D341Med (cell line): ENCODE measurements around the gene PIGL.
"Not testable (repeated sequence)": the region's sequence is repeated elsewhere in the genome, so short reads cannot be mapped to it uniquely, and the experiment has no call there.

ENCODE experiments used
- DNase-seq: peaks from one replicate; pipeline ENCODE4 v3.0.0; 2012; ENCODE audit warnings: low spot score

PIGL gene

GRCh38 chr17:16273929-16274339 lies 56.9 kb downstream of the PIGL start:
- no peak for DNase-seq

GRCh38 chr17:16275024-16275423 lies 58.0 kb downstream of the PIGL start:
- DNase-seq = no peak

DNA sequence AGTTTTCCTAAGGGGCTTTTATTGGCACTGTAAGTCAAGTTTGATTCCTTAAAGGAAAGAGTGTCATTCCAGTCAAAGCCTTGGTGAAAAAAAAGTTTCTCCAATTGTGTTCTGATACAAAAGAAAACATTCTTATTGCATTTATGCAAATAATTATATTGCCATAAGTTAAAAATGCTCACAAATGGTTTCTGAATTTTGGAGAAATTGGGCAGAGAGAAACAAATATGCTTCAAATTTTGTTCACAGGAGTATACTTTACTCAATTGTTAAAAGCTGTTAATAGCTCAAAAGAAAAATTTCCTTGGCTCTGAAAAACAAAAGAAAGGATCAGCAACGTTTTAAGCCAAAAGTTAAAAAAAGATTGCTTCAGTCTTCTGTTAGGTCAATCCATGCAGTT lies 60.2 kb downstream of the PIGL start:
- DNase-seq = no peak

- DNase-seq = no peak
Observed at GRCh38 chr17:16281351-16281750, 64.3 kb downstream of the PIGL start.

- no peak for DNase-seq
Observed at GRCh38 chr17:16282522-16282921, 65.5 kb downstream of the PIGL start.

DNA sequence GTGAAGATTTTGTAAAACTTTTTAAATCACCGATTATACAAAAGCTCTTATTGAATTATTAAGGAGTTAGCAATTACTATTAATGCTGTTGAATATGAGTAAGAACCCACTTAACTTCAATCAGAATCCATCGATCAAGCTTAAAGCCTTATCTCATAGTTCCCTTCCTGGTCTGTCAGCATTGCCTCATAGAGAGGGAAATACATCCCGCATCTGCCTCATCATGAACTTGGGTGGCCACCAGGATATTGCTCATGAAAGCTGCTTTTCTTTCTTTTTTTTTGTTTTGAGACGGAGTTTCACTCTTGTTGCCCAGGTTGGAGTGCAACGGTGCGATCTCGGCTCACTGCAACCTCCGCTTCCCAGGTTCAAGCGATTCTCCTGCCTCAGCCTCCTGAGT lies 66.7 kb downstream of the PIGL start:
- no peak for DNase-seq

DNA sequence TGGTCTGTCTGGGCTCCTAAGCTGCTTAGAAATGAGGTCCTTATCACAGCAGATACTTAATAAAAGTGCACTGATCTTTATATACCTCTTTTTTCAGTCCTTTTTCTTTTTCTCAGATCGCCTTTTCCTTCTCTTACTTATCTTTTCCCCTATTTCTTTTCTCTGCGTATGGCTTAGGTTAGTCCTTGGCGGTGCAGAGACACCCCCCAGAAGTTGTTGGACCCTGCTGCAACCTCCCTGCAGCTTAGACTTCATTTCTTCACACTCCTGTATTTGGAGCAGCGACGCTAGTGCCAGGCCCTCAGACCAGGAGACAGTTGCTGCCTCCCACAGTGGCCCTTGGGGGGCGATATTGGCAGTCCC lies 68.6 kb downstream of the PIGL start:
- DNase-seq = no peak

DNA sequence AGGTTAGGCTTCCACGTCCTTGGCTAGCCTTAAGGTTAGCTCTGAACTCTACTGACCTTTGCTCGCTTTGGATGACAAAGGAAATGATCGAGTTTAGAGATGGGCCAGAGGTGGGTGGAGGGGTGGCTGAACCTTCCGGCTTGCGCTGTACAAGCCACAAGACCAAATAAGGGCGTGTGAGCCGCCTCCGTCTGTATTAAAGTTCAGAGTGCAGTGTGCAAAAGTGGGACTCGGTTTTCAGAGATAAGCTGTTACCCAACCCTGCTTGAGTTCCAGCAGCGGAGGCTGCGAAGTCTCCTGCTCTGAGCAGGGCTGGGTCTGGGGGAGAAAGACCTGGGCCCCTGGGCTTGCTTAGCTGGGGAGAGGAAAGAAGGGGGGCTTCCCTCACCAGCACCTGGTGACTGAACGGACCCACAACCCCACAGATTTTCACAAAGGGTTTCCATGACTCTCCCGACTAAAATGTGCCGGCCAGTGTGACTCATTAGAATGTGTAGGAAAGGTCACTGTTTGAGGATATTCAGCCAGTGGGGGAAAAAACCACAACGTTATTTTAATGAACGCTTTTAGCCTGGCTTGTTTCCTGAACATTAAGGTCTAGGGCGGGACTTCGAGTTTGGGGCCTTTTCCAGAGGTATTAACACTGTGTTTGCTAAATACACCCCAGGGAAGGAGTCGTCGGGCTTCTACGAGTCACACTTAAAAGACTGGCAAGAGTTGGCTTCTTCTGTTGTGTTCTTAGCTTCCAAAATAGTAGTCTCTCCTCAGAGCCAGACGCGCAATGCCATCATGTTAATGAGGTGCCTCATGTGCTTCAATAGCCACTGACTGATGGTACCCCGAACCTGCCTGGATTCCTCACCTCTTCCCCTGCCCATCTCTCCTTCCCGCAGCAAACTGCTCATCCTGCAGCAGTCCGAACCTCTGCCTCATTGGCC lies 69.3 kb downstream of the PIGL start:
- no peak for DNase-seq

DNA sequence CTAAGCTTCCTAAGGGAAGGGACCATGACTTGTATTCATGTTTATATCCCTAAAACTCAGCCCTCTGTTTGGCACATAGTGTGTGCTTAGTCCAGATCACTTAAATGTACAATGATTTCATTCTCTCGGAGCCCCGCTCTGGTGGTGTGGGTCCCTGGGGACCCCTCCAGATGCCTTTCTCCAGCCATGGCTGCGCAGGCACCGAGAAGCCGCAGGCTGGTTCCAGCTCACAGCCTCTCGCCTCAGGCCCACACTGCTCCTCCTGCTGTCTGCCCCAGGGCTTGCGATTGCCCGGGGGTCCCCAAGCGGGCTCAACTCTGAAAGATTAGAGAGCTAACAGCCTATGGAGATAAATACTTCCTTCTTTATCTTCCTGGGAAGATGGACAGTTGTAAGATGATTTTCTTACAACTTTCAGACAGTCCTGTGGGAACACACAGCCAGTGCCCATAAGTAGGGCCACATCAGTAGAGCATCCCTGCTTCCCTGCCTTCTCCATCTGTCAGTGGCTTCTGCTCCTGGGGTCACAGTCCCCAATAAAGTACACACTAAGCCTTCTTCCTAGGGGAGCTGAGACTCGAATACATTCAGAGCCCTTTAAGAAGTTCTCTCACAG lies 70.0 kb downstream of the PIGL start:
- DNase-seq = no peak

- no peak for DNase-seq
Observed at GRCh38 chr17:16287563-16288027, 70.6 kb downstream of the PIGL start.

DNA sequence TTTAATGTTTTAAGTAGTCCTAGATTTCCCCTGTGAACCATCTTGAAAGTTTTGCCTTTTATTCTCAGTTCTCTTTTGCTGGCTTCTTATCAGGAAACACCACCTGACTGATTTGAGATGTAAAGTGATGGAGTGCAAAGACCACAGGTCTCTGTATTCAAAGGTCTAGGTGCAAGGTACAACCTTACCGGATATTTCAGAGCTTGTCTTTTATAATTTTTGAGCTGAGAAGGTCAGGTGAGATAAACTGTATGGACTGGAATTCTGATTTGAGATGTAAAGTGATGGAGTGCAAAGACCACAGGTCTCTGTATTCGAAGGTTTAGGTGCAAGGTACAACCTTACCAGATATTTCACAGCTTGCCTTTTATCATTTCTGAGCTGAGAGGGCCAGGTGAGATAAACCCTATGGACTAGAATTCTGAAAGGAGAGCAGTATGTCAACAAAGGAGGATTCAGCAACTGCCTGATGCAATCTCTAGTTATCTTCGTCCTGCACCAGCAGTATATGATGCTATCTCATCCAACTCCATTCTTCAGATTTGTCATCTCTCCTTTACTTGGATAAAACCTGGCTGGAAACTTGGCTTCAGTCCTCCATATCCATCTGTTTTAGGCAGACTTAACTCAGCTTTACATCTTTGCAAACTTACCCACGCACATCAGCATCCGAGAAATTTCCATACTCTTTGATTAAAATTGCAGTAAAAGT lies 72.0 kb downstream of the PIGL start:
- DNase-seq = no peak

GRCh38 chr17:16293931-16294330 lies 76.9 kb downstream of the PIGL start:
- no peak for DNase-seq

- no peak for DNase-seq
Observed at GRCh38 chr17:16294560-16294959, 77.5 kb downstream of the PIGL start.

DNA sequence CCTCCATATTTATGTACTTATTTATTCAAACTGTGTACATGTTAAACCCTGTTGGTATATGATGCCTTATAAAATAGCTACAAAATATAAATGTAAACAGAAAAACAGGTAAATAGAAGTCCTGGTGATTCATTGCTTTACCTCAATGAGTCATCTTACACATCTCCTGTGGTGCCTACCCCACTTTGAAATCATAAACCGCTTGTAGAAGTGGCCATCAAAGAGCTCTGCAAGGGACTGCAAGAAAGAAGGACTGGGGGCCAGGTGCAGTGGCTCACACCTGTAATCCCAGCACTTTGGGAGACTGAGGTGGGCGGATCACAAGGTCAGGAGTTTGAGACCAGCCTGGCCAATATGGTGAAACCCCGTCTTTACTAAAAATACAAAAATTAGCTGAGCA lies 79.1 kb downstream of the PIGL start:
- not testable (repeated sequence) for DNase-seq

DNA sequence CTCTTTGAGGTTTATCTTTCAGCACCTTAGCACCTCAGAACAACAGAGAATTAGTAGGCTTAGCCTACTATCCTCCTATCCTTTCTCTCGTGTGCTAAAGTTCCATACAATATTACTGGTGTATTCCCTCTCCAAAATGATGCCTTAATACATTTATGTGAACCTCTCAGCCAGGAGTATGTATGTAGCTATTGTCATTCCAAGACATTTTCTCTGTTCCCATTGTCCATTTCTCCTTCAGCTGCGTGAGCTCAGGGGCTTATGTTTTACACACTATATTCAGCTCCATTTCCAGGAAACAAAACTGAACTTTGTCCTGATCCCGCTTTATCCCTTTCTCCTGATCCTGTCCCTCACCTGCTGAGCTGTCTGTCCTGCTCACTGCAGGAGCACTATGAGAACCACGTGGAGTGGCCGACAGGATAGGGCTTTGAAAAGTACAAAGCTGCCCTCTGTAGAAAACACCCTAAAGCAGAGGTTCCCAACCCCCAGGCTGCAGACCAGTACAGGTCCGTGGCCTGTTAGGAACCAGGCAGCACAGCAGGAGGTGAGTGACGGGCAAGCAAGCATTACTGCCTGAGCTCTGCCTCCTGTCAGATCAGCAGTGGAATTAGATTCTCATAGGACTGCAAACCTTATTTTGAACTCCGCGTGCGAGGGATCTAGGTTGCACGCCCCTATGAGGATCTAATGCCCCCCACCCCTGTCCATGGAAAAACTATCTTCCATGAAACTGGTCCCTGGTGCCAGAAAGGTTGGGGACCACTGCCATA lies 80.5 kb downstream of the PIGL start:
- no peak for DNase-seq

GRCh38 chr17:16298140-16298662 lies 81.2 kb downstream of the PIGL start:
- no peak for DNase-seq

DNA sequence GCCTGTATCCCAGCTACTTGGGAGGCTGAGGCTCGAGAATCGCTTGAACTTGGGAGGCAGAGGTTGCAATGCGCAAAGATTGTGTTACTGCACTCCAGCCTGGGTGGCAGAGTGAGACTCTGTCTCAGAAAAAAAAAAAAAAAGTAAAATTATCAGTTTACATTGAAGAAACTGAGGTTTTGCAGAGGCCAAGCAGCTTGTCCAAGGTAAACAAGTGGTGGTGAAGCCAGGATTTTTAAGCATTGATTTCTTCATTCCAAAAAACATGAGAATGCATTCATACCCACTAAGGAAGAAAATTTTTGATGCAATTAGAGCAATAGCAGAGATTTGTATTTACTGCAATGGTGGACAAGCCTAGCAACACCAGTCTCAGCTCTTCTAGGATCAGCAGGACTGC lies 83.5 kb downstream of the PIGL start:
- no peak for DNase-seq

DNA sequence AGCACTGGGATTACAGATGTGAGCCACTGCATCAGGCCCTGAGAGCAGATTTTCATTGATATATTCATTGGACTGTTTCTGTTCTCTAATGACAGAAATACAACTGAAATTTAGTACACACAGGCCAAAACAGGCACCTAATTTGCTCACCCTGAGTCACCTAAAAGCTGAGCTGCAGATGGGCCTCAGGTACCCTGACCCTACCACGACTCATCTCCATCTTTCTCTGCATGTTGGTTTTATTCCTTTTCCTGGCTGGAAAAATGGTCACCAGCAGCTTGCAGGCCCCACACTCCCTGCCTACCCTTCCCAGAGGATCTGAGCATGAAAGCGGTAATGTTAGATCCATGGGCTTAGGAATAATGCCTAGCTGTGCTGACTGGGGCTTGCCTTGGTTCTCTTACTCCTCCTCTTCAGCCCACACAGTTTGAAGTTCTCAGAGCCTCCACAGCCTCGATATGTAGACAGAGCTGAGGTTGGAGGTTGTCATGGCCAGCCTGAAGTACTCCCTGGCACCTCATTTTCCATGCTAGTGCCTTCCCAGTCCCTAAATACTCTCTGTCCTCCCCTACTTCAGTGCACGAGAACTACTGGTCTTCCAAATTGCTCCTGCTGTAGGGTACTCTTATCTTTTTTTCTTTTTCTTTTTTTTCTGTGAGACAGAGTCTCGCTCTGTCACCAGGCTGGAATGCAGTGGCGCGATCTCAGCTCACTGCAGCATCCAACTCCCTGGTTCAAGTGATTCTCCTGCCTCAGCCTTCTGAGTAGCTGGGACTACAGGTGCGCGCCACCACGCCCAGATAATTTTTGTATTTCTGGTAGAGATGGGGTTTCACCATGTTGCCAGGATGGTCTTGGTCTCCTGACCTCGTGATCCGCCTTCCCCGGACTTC lies 85.2 kb downstream of the PIGL start:
- no peak for DNase-seq

- no peak for DNase-seq
Observed at GRCh38 chr17:16302856-16303255, 85.8 kb downstream of the PIGL start.

DNA sequence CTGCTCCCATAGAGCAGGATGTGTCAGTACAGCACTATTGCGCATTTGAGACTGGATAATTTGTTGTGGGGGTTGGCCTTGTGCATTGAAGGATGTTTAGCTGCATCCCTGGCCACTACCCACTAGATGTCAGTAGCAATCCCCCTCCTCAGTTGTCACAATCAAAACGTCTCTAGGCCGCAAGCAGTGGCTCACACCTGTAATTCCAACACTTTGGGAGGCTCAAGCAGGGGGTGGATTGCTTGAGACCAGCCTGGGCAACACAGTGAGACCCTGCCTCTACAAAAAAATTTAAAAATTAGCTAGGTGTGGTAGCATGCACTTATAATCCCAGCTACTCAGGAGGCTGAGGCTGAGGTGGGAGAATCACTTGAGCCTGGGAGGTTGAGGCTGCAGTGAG lies 87.8 kb downstream of the PIGL start:
- DNase-seq = peak; percentile 33

- DNase-seq = no peak
Observed at GRCh38 chr17:16306211-16306610, 89.2 kb downstream of the PIGL start.
